ENCODE results near the gene TCF12. TPM values are rescaled to one million over a fixed set of nuclear protein-coding genes. Genes with fewer than 3 reads are reported as not detected.
A peak's percentile ranks its signal among the peaks of the same experiment; 100 is the strongest.

The TCF12 gene
- total RNA-seq, 1 experiment from 2014 or later, result 102 TPM

- peaks cover 9% of the 10 kb centered on the region for H3K4me1 ChIP-seq (ENCODE audit: control insufficient read depth, insufficient read depth, low read length)
- TF ChIP-seq SIN3A (IDR thresholded peaks at IDR 0.05; ENCODE audit: borderline replicate concordance, insufficient read depth, low read depth, low read length) (peak; percentile 91; the same call in 1 of the 2 replicates), POLR2AphosphoS5 (IDR thresholded peaks at IDR 0.05; ENCODE audit: low read depth, low read length) (peak; percentile 85), TCF7L2 (IDR thresholded peaks at IDR 0.05; ENCODE audit: low read depth, low read length) (peak; percentile 52; the same call in 1 of the 2 replicates), CTCF (IDR thresholded peaks at IDR 0.05) (no peak; the same call in 1 of the 2 replicates)
- TF ChIP-seq, protein P1, sequence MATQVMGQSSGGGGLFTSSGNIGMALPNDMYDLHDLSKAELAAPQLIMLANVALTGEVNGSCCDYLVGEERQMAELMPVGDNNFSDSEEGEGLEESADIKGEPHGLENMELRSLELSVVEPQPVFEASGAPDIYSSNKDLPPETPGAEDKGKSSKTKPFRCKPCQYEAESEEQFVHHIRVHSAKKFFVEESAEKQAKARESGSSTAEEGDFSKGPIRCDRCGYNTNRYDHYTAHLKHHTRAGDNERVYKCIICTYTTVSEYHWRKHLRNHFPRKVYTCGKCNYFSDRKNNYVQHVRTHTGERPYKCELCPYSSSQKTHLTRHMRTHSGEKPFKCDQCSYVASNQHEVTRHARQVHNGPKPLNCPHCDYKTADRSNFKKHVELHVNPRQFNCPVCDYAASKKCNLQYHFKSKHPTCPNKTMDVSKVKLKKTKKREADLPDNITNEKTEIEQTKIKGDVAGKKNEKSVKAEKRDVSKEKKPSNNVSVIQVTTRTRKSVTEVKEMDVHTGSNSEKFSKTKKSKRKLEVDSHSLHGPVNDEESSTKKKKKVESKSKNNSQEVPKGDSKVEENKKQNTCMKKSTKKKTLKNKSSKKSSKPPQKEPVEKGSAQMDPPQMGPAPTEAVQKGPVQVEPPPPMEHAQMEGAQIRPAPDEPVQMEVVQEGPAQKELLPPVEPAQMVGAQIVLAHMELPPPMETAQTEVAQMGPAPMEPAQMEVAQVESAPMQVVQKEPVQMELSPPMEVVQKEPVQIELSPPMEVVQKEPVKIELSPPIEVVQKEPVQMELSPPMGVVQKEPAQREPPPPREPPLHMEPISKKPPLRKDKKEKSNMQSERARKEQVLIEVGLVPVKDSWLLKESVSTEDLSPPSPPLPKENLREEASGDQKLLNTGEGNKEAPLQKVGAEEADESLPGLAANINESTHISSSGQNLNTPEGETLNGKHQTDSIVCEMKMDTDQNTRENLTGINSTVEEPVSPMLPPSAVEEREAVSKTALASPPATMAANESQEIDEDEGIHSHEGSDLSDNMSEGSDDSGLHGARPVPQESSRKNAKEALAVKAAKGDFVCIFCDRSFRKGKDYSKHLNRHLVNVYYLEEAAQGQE (IDR thresholded peaks at IDR 0.05; ENCODE audit: insufficient read depth in 1 of 2, low read depth in 2 of 2, low read length in 1 of 2), result 0 out of 4 replicates have a peak, but pooled peaks of 1 of the 2 experiments have one; percentile 57
- no TSS peak for BruUV-seq (replicated peaks)
- peak overlapping the region; percentile 60 to 75 for H3K4me3 ChIP-seq (ENCODE audit: low read depth in 2 of 2, low read length in 2 of 2)
- ATAC-seq, result peak; percentile 99
- no peaks in the 10 kb centered on the region for H3K27me3 ChIP-seq (ENCODE audit: control insufficient read depth, insufficient read depth, low read length)
- in situ Hi-C loops (cut with HindIII; ENCODE audit: low pct_unique_long_range_greater_than_20kb, low sequenced_read_pairs), result no loop called here
- no peaks in the 10 kb centered on the region for H3K9me3 ChIP-seq (ENCODE audit: control insufficient read depth, insufficient read depth, low read depth, low read length)
- intact Hi-C loops (cut with micrococcal nuclease; ENCODE audit: unreplicated experiment), result no loop called here
- no peaks in the 10 kb centered on the region for H3K36me3 ChIP-seq (ENCODE audit: control insufficient read depth, insufficient read depth, low read length)
- DNase-seq (ENCODE audit: low read depth, low spot score), result peak; percentile 53
- ChIA-PET CTCF (no interaction called here), POLR2A (interaction anchor here (0.5 kb wide), 1 partner anchor 24 kb away, joined by 15 read pairs; no protein-coding TSS in a partner anchor)
- peak overlapping the region; percentile 98 for H3K27ac ChIP-seq (ENCODE audit: low read length)
These were observed 31.3 kb upstream of the TCF12 start for GRCh38 chr15:56886932-56887781.

DNA sequence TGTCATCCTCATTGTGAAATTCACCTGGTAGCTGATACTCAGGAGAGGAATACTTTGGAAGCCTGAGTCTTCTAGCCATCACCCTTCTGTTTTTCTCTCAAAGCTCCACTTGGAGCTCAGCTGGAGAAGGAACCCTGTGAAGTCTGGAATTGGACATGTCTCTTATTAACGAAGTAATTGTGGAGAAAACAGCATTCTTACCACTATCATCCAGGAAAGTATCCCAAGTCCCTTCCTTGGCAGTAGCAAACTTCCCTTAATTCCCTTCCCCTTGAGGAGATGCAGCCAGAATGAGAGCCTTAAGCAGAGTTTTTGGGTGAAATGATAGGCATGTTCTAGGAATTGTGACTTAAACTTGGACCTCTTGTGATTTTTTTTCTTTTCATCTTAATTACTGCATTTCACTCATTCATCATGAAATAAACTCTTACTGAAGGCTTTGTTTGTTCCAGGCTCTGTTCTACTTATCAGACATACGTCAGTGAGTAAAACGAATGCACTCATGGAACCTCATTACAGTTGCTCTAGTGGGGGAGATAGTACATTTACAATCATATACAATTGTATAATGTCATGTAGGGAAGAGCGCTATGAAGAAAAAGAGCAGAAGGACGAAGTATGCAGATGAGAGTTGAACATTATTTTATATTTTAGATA lies 30.5 kb upstream of the TCF12 start:
- in situ Hi-C loops (cut with HindIII; ENCODE audit: low pct_unique_long_range_greater_than_20kb, low sequenced_read_pairs) (no loop called here), intact Hi-C loops (cut with micrococcal nuclease; ENCODE audit: unreplicated experiment) (no loop called here)
- ATAC-seq (no peak), DNase-seq (ENCODE audit: low read depth, low spot score) (no peak)
- ChIA-PET CTCF (no interaction called here), POLR2A (interaction anchor here (0.5 kb wide), 1 partner anchor 24 kb away, joined by 15 read pairs; no protein-coding TSS in a partner anchor)
- peak overlapping the region; percentile 60 to 75 for H3K4me3 ChIP-seq (ENCODE audit: low read depth in 2 of 2, low read length in 2 of 2)
- H3K36me3 ChIP-seq (ENCODE audit: control insufficient read depth, insufficient read depth, low read length), result no peaks in the 10 kb centered on the region
- H3K27me3 ChIP-seq (ENCODE audit: control insufficient read depth, insufficient read depth, low read length), result no peaks in the 10 kb centered on the region
- no peaks in the 10 kb centered on the region for H3K9me3 ChIP-seq (ENCODE audit: control insufficient read depth, insufficient read depth, low read depth, low read length)
- peaks cover 9% of the 10 kb centered on the region for H3K4me1 ChIP-seq (ENCODE audit: control insufficient read depth, insufficient read depth, low read length)
- TF ChIP-seq TCF7L2 (IDR thresholded peaks at IDR 0.05; ENCODE audit: low read depth, low read length) (no peak), SIN3A (IDR thresholded peaks at IDR 0.05; ENCODE audit: borderline replicate concordance, insufficient read depth, low read depth, low read length) (no peak), POLR2AphosphoS5 (IDR thresholded peaks at IDR 0.05; ENCODE audit: low read depth, low read length) (no peak), CTCF (IDR thresholded peaks at IDR 0.05) (no peak)
- TF ChIP-seq, protein P1 (IDR thresholded peaks at IDR 0.05; ENCODE audit: insufficient read depth in 1 of 2, low read depth in 2 of 2, low read length in 1 of 2), result no peak
- H3K27ac ChIP-seq (ENCODE audit: low read length), result peak overlapping the region; percentile 98
- BruUV-seq (replicated peaks), result TSS peak; percentile 92
